Body of pancreas (tissue), 4 donors: Measurements from ENCODE around the gene KCNG4. TPM values are rescaled to one million over a fixed set of nuclear protein-coding genes. Genes with fewer than 3 reads are reported as not detected.

Experiments used
- ATAC-seq: fragments of 150-250 bp; one replicate; pipeline ENCODE4 v1.9.1; 2016
- DNase-seq, 4 donors: peaks; one replicate each; pipeline ENCODE4 v3.0.0-alpha.2; 2019
- H3K27ac ChIP-seq, 4 donors: fragments of 200-600 bp; sonication (generic); 1 replicate in 3 of 4; 2 replicates in 1 of 4; pipeline versions ENCODE4 v1.5.1 to v1.6.1; 2016 to 2019; ENCODE audit warnings: mild to moderate bottlenecking in 1 of 4, mixed read lengths in 1 of 4, moderate library complexity in 1 of 4
- H3K27me3 ChIP-seq, 2 donors: fragments of 200-600 bp; sonication (generic); one replicate each; pipeline ENCODE4 v1.6.0; 2016; ENCODE audit warnings: mild to moderate bottlenecking in 1 of 2
- H3K36me3 ChIP-seq, 2 donors: fragments of 200-600 bp; sonication (generic); replicated peaks in 1 of 2; 2 replicates each; pipeline ENCODE4 v1.5.1; 2016; ENCODE audit warnings: low read depth in 2 of 2; ENCODE audit not compliant: insufficient read depth in 1 of 2
- H3K4me1 ChIP-seq: fragments of 200-600 bp; sonication (generic); one replicate; pipeline ENCODE4 v1.6.0; 2016
- H3K4me3 ChIP-seq, 2 donors: fragments of 200-600 bp; sonication (generic); 1 replicate in 1 of 2; 2 replicates in 1 of 2; pipeline ENCODE4 v1.5.1; 2016 to 2019
- H3K9me3 ChIP-seq, 3 donors: fragments of 200-600 bp; sonication (generic); 1 replicate in 2 of 3; 2 replicates in 1 of 3; pipeline ENCODE4 v1.5.1; 2016
- POLR2A ChIP-seq, 3 donors: fragments of 450-650 bp; IDR thresholded peaks; one replicate each; pipeline ENCODE4 v1.6.1; 2016; ENCODE audit warnings: antibody characterized with exemption in 3 of 3, mild to moderate bottlenecking in 2 of 3
- WGBS, 2 donors: methylation state at CpG; one replicate each; pipeline ENCODE4 v1.1.5; 2017; 5-methylcytosine and 5-hydroxymethylcytosine counted together
- intact Hi-C: fragments of 100-400 bp; cut with DNase I; formaldehyde crosslinking; loops from one replicate; pipeline ENCODE4 v1.15.1; 2023
- total RNA-seq, 2 donors: library from RNA; depleted of rRNA; stranded (reverse); fragments of >200 nt; gene quantifications; one replicate each; pipeline ENCODE4 v1.1.0, GENCODE V29; 2016
- TF ChIP-seq, protein P1 (sequence below), 7 experiments: fragments of 450-650 bp in 4 of 7; fragments of 200-600 bp in 3 of 7; sonication (generic) in 3 of 7; IDR thresholded peaks; one replicate each; pipeline ENCODE4 v1.5.1; 2016 to 2019; ENCODE audit warnings: antibody characterized with exemption in 7 of 7

KCNG4 gene
- total RNA-seq, 2 donors from 2014 or later, result not detected

DNA sequence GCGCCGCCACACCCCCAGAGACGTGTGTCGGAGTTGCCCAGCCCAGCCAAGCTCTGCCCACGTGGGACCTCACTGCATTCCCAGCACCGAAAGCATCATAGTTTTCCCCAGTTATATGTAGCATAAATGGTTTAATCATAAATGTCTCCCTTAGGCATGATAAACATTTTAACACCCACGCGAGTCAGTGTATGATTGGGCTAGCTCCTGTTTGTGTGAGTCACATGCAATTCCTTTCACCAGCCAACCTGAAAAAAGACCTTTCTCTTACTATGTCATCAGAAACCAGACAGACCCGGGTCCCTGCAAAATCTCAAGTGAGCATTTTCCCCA, 62.1 kb downstream of the KCNG4 start:
- H3K36me3 ChIP-seq, result peaks cover 0 to 21% of the 10 kb centered on the region in 2 donors
- no peaks in the 10 kb centered on the region for H3K9me3 ChIP-seq
- H3K27ac ChIP-seq, result peak overlapping the region; percentile 49 to 70 (median 54)
- ATAC-seq (no peak), DNase-seq (no peak)
- no peak overlapping the region for H3K4me3 ChIP-seq
- TF ChIP-seq, protein P1, sequence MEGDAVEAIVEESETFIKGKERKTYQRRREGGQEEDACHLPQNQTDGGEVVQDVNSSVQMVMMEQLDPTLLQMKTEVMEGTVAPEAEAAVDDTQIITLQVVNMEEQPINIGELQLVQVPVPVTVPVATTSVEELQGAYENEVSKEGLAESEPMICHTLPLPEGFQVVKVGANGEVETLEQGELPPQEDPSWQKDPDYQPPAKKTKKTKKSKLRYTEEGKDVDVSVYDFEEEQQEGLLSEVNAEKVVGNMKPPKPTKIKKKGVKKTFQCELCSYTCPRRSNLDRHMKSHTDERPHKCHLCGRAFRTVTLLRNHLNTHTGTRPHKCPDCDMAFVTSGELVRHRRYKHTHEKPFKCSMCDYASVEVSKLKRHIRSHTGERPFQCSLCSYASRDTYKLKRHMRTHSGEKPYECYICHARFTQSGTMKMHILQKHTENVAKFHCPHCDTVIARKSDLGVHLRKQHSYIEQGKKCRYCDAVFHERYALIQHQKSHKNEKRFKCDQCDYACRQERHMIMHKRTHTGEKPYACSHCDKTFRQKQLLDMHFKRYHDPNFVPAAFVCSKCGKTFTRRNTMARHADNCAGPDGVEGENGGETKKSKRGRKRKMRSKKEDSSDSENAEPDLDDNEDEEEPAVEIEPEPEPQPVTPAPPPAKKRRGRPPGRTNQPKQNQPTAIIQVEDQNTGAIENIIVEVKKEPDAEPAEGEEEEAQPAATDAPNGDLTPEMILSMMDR (IDR thresholded peaks at IDR 0.05), result no peak
- no peak for TF ChIP-seq POLR2A (IDR thresholded peaks at IDR 0.05)
- H3K4me1 ChIP-seq, result peaks cover 24% of the 10 kb centered on the region
- no peaks in the 10 kb centered on the region for H3K27me3 ChIP-seq
- intact Hi-C loops, result no loop called here
- WGBS, 2 donors, result 70 to 75% methylated on average over 9 of the region's 9 CpGs

DNA sequence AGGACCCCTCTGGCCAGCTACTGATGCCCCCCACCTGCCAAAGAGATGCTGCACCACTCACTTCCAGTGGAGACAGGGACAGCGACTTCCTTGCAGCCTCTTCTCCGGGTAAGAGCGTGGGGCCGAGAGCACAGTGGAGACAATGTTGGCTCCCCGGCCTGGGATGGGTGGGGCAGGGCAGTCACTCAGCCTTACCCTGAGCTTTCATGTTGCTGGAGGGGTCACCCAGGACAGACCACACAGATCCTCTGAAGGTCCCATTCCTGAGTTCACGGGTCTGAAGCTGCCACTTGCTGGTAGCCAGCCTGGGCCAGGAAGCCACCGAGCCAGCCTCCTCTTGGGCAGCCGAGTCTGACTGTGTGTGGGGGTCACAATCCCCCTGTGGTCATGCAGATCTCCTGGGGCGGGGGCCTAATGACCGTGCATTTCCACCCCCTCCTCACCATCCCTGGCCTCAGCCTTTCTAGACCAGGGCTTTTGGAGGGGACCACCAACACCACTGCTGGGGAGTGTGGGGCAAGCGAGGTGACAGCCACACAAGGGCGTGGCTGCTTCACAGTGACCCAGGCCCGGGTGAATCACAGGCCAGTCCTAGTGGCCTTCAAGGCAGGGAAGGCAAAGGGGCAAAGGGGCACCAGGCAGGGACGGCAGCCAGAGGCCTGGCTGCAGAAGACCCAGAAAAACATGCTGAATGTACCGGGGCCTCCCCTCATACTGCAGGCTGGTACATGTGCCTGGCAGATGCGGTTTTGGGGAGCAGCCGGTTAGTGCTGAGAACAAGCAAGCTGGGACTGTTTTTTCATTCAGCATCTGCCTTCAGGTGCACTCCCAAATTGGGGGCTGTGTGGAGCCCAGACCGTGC, 63.4 kb downstream of the KCNG4 start:
- H3K9me3 ChIP-seq, result no peaks in the 10 kb centered on the region
- H3K4me3 ChIP-seq, result no peak overlapping the region
- no peak for DNase-seq
- peak overlapping the region; percentile 49 to 70 (median 54) for H3K27ac ChIP-seq
- no peaks in the 10 kb centered on the region for H3K27me3 ChIP-seq
- H3K4me1 ChIP-seq, result peaks cover 24% of the 10 kb centered on the region
- WGBS, 2 donors, result 53 to 64% methylated on average over 2 to 18 of the region's 18 CpGs
- no peak for TF ChIP-seq POLR2A (IDR thresholded peaks at IDR 0.05)
- TF ChIP-seq, protein P1 (IDR thresholded peaks at IDR 0.05), result no peak
- intact Hi-C loops, result no loop called here
- no peak for ATAC-seq
- peaks cover 0 to 17% of the 10 kb centered on the region in 2 donors for H3K36me3 ChIP-seq

DNA sequence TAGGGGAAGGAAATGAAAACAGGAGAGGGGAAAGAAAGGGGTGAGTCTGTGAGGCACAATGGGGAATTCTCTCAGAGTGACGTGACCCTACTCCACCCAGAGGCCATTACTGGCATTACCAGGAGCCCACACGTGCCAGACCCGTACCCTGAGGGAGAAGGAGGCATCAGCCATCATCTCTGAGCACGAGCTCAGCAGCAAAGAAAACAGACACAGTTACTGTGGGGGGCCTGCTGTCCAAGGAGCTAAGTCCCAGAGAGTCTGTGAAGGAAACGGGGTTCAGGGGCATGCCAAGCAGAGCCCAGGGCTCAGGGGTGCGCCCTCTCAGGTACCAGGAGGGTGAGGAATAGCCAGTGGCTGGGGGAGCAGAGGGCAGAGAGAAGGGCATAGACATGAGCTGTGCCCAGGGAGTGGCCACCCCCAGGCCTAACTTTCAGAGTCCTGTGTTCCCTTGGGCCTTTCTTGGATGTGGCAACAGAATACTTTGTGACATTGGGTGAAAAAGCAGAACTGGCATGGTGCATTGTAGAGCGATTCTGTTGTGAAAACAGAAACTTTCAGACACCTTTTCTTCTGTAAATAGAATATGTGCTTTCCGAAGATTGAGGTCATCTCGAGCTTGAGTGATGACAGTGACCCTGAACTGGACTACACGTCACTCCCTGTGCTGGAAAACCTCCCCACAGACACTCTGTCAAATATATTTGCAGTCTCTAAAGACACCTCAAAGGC, 64.3 kb downstream of the KCNG4 start:
- intact Hi-C loops, result no loop called here
- no peak for TF ChIP-seq POLR2A (IDR thresholded peaks at IDR 0.05)
- TF ChIP-seq, protein P1 (IDR thresholded peaks at IDR 0.05), result peak; percentile 54 to 90 (median 84)
- 15 to 21% methylated on average over 9 to 10 of the region's 10 CpGs for WGBS, 2 donors
- peak; percentile 53 to 74 (median 68) for DNase-seq
- H3K4me1 ChIP-seq, result peaks cover 24% of the 10 kb centered on the region
- ATAC-seq, result peak; percentile 79
- H3K36me3 ChIP-seq, result peaks cover 0 to 9% of the 10 kb centered on the region in 2 donors
- no peaks in the 10 kb centered on the region for H3K9me3 ChIP-seq
- no peak overlapping the region for H3K4me3 ChIP-seq
- no peaks in the 10 kb centered on the region for H3K27me3 ChIP-seq
- peak overlapping the region in 2 of 4 donors; percentile 49 to 70 for H3K27ac ChIP-seq

DNA sequence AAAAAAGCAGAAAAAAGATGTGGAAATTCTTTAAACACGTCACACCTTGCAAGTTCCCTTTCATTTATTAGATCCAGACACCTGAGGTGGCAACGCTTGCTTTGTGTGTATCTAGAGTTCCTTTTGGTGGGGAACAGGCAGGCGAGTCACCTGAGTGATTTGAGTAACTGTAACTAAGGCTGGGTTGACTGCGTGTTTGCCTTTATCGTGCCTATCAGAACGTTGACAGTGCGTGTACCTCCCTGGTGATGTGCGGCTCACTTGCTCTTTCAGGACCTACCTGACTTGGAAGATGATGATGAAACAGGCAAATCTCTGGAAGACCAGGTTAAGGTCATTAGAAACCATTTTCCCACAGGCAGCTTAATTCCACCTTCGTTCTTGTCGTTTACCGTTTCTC, 65.4 kb downstream of the KCNG4 start:
- H3K4me3 ChIP-seq, result no peak overlapping the region
- DNase-seq (no peak), ATAC-seq (no peak)
- no peaks in the 10 kb centered on the region for H3K27me3 ChIP-seq
- H3K36me3 ChIP-seq, result peaks cover 0 to 6% of the 10 kb centered on the region in 2 donors
- 48 to 59% methylated on average over 11 of the region's 11 CpGs for WGBS, 2 donors
- H3K27ac ChIP-seq, result no peak overlapping the region
- H3K9me3 ChIP-seq, result no peaks in the 10 kb centered on the region
- peaks cover 24% of the 10 kb centered on the region for H3K4me1 ChIP-seq
- intact Hi-C loops, result no loop called here
- TF ChIP-seq POLR2A (IDR thresholded peaks at IDR 0.05), result no peak
- TF ChIP-seq, protein P1 (IDR thresholded peaks at IDR 0.05), result no peak
